ENCODE data around the gene SPEF1. TPM values are rescaled to one million over a fixed set of nuclear protein-coding genes. Genes with fewer than 3 reads are reported as not detected.

The SPEF1 gene
- polyA plus RNA-seq, 1 donor: 0.11 TPM

DNA sequence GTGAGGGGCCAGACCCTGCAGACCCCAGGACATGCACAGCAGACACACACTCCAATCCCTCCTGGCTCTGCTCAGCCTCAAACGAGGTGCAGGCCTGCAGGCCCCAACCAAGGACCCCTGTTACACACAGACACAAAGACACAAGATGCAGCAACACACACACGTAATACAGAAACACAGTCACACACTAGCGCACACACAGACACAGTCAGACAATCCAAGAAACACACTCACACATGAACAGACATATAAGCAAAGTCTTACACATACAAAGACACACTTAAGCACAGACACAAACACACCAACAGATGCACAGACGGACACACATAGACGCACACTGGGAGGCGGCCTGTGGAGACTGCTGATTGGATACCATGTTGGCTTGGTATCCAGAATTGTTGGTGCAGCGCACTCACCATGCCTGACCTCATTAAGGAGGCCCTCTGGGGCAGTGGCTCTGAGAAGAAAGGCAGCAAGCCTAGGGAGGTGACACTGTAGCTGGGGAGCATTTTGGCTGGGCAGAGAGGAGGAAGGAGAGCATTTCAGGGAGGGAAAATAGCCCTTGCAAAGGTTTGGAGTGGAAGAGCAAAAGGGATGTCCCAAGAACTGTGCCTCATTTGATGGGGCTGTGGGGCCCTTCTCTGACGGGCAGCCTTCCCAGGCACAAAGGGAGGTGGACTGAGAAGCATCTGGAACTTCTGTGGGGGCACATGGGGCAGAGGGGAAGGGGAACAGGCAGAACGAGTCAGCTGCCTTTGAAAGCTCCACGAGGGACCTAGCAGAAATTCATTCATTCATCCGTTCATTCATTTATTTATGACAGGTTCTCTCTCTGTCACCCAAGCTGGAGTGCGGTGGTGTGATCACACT, 50.2 kb downstream of the SPEF1 start:
- DNase-seq (ENCODE audit: low read depth): no peak

DNA sequence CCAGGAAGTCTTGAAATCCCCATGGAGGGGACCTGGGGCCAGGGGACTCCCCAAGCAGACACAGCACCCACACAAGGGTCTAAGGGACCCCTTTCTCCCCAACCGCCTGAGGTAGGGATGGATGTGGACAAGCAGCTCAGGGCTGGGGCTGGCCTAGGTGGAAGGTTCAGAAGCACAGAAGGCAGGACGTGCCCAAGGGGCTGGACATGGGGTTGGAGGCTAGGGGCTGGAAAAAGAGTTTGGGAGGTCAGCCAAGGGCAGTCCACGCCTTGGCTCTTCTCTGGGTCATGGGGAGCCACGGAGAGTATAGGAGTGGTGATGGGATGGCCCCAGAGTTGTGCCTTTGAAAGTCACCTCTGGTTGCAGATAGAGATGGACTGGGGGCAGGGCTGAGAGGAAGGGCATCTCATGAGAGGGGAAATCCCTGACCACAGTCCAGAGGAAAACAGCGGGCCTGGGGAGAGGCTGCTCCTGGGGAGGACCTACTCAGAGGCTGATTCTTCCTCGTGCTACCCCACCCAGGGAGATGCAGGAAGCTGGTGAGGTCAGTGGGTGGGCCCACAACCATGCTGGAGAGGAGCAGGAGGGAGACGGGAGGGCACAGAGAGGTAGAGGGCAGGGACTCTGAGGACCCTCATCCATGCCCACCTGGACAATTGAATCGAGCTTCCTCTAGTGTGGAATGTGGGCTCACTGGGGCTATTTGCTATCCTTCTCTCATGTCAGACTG, 51.3 kb downstream of the SPEF1 start:
- DNase-seq (ENCODE audit: low read depth): no peak

DNA sequence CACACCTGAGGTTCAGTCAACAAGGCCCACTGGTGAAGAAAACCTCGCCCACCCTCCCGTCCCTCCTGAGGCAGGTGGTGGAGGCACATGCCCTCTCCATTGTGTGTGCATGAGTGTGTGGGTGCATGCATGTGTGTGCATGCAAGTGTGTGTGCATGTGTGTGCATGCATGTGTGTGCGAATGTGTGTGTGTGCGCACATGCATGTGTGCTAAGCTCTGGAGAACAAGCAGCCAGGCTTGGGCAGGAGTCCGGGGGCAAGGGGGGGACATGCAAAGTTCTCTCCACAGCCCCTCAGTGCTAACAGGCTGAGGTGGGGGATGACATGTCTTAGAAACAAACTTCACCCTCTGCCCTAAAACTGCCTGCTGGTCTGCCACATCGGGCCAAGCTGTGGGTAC, 51.9 kb downstream of the SPEF1 start:
- DNase-seq (ENCODE audit: low read depth): no peak

- DNase-seq (ENCODE audit: low read depth): no peak
Measured at GRCh38 chr20:3728876-3729275, 52.4 kb downstream of the SPEF1 start.

DNA sequence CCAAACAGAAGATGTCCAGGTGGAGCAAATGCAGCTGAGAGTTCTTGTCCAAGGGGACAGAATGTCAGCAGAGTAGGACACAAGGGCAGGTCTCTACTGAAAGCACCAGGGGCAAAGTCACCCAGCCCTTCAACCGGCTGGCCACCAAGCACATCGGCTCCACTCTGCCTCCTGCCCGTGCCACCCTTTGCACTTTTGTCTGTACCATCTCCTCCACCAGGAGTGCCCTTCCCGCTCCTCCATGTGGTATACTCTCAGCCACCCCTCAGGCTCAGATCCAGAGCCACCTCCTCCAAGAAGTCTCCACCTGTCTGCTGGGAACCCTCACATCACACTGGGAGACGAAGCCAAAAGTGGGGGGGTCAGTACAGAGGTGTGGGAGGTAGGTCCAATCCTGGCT, 52.9 kb downstream of the SPEF1 start:
- DNase-seq (ENCODE audit: low read depth): no peak

Other genes starting within 250 kb of the SPEF1 start
- not detected for gene GFRA4, start 118.0 kb downstream of the SPEF1 start, polyA plus RNA-seq (ENCODE audit: insufficient read length)
- gene ADAM33, start 99.4 kb downstream of the SPEF1 start, polyA plus RNA-seq (ENCODE audit: insufficient read length): 71.3 TPM
- 3.4 TPM for gene SIGLEC1, start 68.8 kb downstream of the SPEF1 start, polyA plus RNA-seq (ENCODE audit: insufficient read length)
- gene HSPA12B, start 48.8 kb downstream of the SPEF1 start, polyA plus RNA-seq (ENCODE audit: insufficient read length): 21.4 TPM
- gene ADISSP, start 13.7 kb downstream of the SPEF1 start, polyA plus RNA-seq (ENCODE audit: insufficient read length): 21.6 TPM
- 44.4 TPM for gene CENPB, start 5.3 kb upstream of the SPEF1 start, polyA plus RNA-seq (ENCODE audit: insufficient read length)
- 86.6 TPM for gene CDC25B, start 14.9 kb upstream of the SPEF1 start, polyA plus RNA-seq (ENCODE audit: insufficient read length)
- gene AP5S1, start 39.1 kb upstream of the SPEF1 start, polyA plus RNA-seq (ENCODE audit: insufficient read length): 9.8 TPM
- 22.8 TPM for gene MAVS, start 65.4 kb upstream of the SPEF1 start, polyA plus RNA-seq (ENCODE audit: insufficient read length)
- 25.8 TPM for gene PANK2, start 107.9 kb upstream of the SPEF1 start, polyA plus RNA-seq (ENCODE audit: insufficient read length)
- gene RNF24, start 234.1 kb upstream of the SPEF1 start, polyA plus RNA-seq (ENCODE audit: insufficient read length): 20.8 TPM